Stomach (tissue), 9 donors: ENCODE measurements around the gene GADD45GIP1. TPM values are rescaled to one million over a fixed set of nuclear protein-coding genes. Genes with fewer than 3 reads are reported as not detected.

Source experiments
- DNase-seq, 2 donors: peaks; one replicate each; pipeline versions ENCODE4 v3.0.0 to v3.0.0-alpha.2; 2013 to 2019
- H3K27ac ChIP-seq, 5 donors: fragments of 200-600 bp in 4 of 5; sonication (generic) in 4 of 5; one replicate each; pipeline ENCODE4 v1.5.1; 2013 to 2019; ENCODE audit warnings: mild to moderate bottlenecking in 1 of 5, moderate library complexity in 1 of 5
- H3K27me3 ChIP-seq, 3 donors: fragments of 200-600 bp; sonication (generic); one replicate each; pipeline ENCODE4 v1.5.1; 2017 to 2019; ENCODE audit warnings: mixed run types in 1 of 3
- H3K36me3 ChIP-seq, 4 donors: fragments of 200-600 bp; sonication (generic); 1 replicate in 3 of 4; 2 replicates in 1 of 4; pipeline ENCODE4 v1.5.1; 2016 to 2019
- H3K4me1 ChIP-seq, 4 donors: fragments of 200-600 bp; sonication (generic); one replicate each; pipeline ENCODE4 v1.5.1; 2016 to 2019
- H3K4me3 ChIP-seq, 4 donors: fragments of 200-600 bp; sonication (generic) in 3 of 4; one replicate each; pipeline ENCODE4 v1.5.1; 2016 to 2019; ENCODE audit warnings: mild to moderate bottlenecking in 1 of 4
- H3K9me3 ChIP-seq, 4 donors: fragments of 200-600 bp; sonication (generic); one replicate each; pipeline ENCODE4 v1.5.1; 2016 to 2019
- EP300 ChIP-seq: sonication (generic); formaldehyde crosslinking; IDR thresholded peaks from one replicate; pipeline ENCODE4 v1.6.1; 2017; ENCODE audit warnings: antibody characterized with exemption
- POLR2A ChIP-seq, 4 donors: fragments of 450-650 bp; IDR thresholded peaks; one replicate each; pipeline ENCODE4 v1.6.1; 2016; ENCODE audit warnings: antibody characterized with exemption in 4 of 4, control low read depth in 2 of 4, mild to moderate bottlenecking in 1 of 4, moderate library complexity in 1 of 4
- POLR2AphosphoS5 ChIP-seq, 3 donors: sonication (generic); formaldehyde crosslinking; IDR thresholded peaks; one replicate each; pipeline ENCODE4 v1.6.1; 2016; ENCODE audit warnings: antibody characterized with exemption in 3 of 3
- WGBS, 5 donors: extraction: QIAGEN DNeasy Blood & Tissue Kit in 3 of 5; methylation state at CpG; one replicate each; pipeline versions ENCODE4 v1.1.5 to v1.1.7; 2013 to 2018; 5-methylcytosine and 5-hydroxymethylcytosine counted together
- intact Hi-C: fragments of 100-400 bp; cut with DNase I; formaldehyde crosslinking; loops from one replicate; pipeline ENCODE4 v1.15.1; 2023; ENCODE audit warnings: low total_unique reads
- polyA plus RNA-seq, 3 donors: library from polyadenylated mRNA; stranded (reverse); fragments of 200-250 nt; gene quantifications; one replicate each; pipeline ENCODE4 v1.2.3, GENCODE V29; 2013
- total RNA-seq, 5 donors: library from RNA; depleted of rRNA; stranded (reverse); fragments of >200 nt; gene quantifications; one replicate each; pipeline versions ENCODE4 v1.1.0 to v1.2.3, GENCODE V29; 2014 to 2016
- TF ChIP-seq, protein P1 (sequence below), 7 experiments: fragments of 450-650 bp in 4 of 7; fragments of 200-600 bp in 3 of 7; sonication (generic) in 3 of 7; IDR thresholded peaks; one replicate each; pipeline ENCODE4 v1.5.1; 2016 to 2019; ENCODE audit warnings: antibody characterized with exemption in 7 of 7, control low read depth in 2 of 7, mild to moderate bottlenecking in 1 of 7
- donor health status: healthy with polysubstance abuse.
- donor health status: Bipolar disorder and iron deficiency.
- donor health status: healthy.

Gene GADD45GIP1
- total and polyA plus RNA-seq, 8 donors: 1.8 to 93.3 (median 51.1) TPM

DNA sequence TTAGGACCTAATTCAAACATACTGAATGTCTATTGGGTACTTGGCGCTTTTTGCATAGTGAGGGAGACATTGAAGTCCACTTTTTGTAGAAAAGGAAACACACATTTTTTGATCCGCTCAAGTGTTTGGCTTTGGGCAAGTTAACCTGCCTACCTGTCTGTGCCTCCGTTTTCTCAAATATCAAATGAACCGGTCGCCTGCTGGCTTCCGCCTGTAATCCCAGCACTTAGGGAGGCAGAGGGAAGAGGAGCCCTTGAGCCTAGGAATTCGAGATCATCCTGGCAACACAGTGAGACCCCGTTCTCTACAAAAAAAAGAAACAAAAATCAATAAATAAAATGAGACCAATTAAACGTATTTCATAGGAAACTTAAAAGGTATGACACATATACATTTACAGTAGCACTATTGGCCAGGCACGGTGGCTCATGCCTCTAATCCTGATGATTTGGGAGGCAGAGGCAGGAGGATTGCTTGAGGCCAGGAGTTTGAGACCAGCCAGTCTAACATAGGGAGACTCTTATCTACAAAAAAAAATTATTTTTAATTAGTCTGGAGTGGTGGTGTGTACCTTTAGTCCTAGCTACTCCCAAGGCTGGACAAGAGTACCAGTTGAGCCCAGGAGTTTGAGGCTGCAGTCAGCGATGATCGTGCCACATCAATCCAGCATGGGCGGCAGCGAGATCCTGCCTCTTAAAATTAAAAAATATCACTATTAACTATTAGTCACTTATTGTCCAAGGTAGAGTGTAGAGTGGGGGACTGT lies 10.1 kb downstream of the GADD45GIP1 start:
- TF ChIP-seq POLR2A (IDR thresholded peaks at IDR 0.05) (no peak), POLR2AphosphoS5 (IDR thresholded peaks at IDR 0.05) (no peak), EP300 (no peak)
- TF ChIP-seq, protein P1, sequence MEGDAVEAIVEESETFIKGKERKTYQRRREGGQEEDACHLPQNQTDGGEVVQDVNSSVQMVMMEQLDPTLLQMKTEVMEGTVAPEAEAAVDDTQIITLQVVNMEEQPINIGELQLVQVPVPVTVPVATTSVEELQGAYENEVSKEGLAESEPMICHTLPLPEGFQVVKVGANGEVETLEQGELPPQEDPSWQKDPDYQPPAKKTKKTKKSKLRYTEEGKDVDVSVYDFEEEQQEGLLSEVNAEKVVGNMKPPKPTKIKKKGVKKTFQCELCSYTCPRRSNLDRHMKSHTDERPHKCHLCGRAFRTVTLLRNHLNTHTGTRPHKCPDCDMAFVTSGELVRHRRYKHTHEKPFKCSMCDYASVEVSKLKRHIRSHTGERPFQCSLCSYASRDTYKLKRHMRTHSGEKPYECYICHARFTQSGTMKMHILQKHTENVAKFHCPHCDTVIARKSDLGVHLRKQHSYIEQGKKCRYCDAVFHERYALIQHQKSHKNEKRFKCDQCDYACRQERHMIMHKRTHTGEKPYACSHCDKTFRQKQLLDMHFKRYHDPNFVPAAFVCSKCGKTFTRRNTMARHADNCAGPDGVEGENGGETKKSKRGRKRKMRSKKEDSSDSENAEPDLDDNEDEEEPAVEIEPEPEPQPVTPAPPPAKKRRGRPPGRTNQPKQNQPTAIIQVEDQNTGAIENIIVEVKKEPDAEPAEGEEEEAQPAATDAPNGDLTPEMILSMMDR (IDR thresholded peaks at IDR 0.05): no peak
- DNase-seq: no peak
- Histone ChIP-seq H3K9me3 (no peaks in the 10 kb centered on the region), H3K27ac (peak overlapping the region in 4 of 5 donors; percentile 96 to 99 (median 98)), H3K27me3 (no peaks in the 10 kb centered on the region), H3K4me1 (peaks cover 21 to 61% (median 56%) of the 10 kb centered on the region in 4 donors), H3K4me3 (peak overlapping the region; percentile 82 to 99 (median 88)), H3K36me3 (peaks cover 75 to 78% (median 76%) of the 10 kb centered on the region in 4 donors)
- 42 to 53% (median 45%) methylated on average over 14 of the region's 14 CpGs for WGBS, 5 donors
- intact Hi-C loops: no loop called here

DNA sequence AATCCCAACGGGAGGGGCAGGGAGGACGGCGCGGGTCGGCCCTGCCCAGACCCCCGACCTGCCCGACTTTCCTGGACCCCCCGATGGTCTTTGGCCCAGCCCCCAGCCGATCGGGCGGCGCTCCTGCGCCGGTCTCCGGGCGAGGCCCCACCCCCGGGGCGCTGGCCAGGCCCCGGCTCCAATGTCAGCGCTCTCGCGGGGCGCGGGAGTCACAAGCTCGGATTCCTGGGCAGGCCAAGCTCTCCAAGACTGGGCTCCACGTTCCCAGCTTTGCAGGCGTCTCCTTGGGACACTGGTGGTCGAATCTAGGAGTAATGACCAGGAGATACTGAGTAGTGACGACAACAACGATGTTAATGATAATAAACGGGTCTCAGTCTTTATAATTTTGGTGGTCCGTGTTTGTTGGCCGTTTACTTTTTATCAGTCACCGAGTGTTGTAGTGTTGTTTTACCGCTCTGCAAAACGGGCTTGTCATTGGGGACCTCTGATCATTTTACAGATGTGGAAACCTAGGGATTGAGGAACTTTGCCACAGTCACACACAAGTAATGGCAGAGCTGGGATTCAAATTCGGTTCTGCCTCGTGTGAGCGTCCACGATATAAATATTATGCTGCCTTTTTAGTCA lies 10.8 kb downstream of the GADD45GIP1 start:
- TF ChIP-seq, protein P1 (IDR thresholded peaks at IDR 0.05): no peak
- TF ChIP-seq POLR2A (IDR thresholded peaks at IDR 0.05) (no peak), POLR2AphosphoS5 (IDR thresholded peaks at IDR 0.05) (no peak), EP300 (no peak)
- no peaks in the 10 kb centered on the region for H3K27me3 ChIP-seq
- H3K27ac ChIP-seq: peak overlapping the region; percentile 95 to 99 (median 97)
- WGBS, 5 donors: 0 to 1% (median 0%) methylated on average over 14 to 40 of the region's 40 CpGs
- H3K9me3 ChIP-seq: no peaks in the 10 kb centered on the region
- H3K36me3 ChIP-seq: peaks cover 75 to 78% (median 76%) of the 10 kb centered on the region in 4 donors
- DNase-seq: peak; percentile 77 to 91
- intact Hi-C loops: no loop called here
- H3K4me1 ChIP-seq: peaks cover 26 to 68% (median 63%) of the 10 kb centered on the region in 4 donors
- H3K4me3 ChIP-seq: peak overlapping the region; percentile 82 to 99 (median 88)

DNA sequence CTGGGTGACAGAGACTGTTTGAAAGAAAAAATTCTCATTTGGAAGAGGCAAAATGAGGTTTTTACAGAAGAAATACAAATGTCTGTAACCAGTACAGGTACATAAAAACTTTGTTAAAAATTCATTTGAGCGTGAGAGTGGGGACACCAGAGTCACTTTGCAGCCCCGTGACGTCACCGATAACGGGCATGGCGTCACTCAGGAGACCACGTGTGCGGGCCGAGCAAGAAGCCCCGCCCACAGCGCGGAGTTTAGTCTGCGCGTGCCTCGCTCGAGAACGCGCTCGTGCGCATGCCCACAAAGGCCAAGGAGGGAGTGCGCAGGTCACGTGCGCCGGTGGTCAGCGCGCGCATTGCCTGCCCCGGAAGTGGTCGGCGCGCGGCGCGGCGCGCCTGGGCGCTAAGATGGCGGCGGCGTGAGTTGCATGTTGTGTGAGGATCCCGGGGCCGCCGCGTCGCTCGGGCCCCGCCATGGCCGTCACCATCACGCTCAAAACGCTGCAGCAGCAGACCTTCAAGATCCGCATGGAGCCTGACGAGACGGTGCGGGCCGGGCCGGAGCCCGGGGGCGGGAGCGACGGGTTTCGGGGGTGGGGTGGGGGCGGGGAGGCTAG lies 11.4 kb downstream of the GADD45GIP1 start, which contains the start of gene RAD23A:
Gene RAD23A (plus strand): TSS at position 384 of the 613 bp plus-strand sequence. CDS start 87 bp downstream, at position 471.
- peaks cover 75 to 78% (median 76%) of the 10 kb centered on the region in 4 donors for H3K36me3 ChIP-seq
- no peaks in the 10 kb centered on the region for H3K9me3 ChIP-seq
- peak within 1 kb of the TSS; percentile 95 to 99 (median 97) for H3K27ac ChIP-seq
- peaks cover 32 to 75% (median 69%) of the 10 kb centered on the region in 4 donors for H3K4me1 ChIP-seq
- peak; percentile 99 to 100 for DNase-seq
- TF ChIP-seq, protein P1 (IDR thresholded peaks at IDR 0.05): peak in 1 of 7 experiments; percentile 6
- TF ChIP-seq POLR2A (IDR thresholded peaks at IDR 0.05) (peak in 2 of 4 donors; percentile 36 to 74), POLR2AphosphoS5 (IDR thresholded peaks at IDR 0.05) (peak; percentile 97 to 100 (median 99)), EP300 (no peak)
- WGBS, 5 donors: 0 to 1% (median 1%) methylated on average over 25 to 62 of the region's 62 CpGs
- peak within 1 kb of the TSS; percentile 82 to 99 (median 88) for H3K4me3 ChIP-seq
- H3K27me3 ChIP-seq: no peaks in the 10 kb centered on the region
- intact Hi-C loops: no loop called here

DNA sequence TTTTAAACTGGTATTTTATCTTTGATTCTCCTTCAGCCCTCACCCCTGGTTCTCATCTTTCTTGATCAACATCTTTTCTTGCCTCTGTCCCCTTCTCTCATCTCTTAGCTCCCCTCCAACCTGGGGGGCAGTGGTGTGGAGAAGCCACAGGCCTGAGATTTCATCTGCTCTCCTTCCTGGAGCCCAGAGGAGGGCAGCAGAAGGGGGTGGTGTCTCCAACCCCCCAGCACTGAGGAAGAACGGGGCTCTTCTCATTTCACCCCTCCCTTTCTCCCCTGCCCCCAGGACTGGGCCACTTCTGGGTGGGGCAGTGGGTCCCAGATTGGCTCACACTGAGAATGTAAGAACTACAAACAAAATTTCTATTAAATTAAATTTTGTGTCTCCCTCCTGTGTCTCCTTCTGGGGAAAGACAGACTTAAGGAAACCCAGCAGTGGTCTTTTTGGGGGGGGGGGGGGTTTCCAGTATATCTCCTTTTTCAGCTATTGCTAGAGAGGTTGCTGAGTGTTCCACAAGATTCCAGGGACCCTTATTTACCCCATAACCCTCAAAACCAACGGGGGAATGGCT lies 12.8 kb downstream of the GADD45GIP1 start:
- 56 to 72% (median 65%) methylated on average over 2 of the region's 2 CpGs for WGBS, 5 donors
- peak overlapping the region in 4 of 5 donors; percentile 96 to 99 (median 98) for H3K27ac ChIP-seq
- peaks cover 72 to 75% (median 74%) of the 10 kb centered on the region in 4 donors for H3K36me3 ChIP-seq
- DNase-seq: no peak
- H3K4me1 ChIP-seq: peaks cover 43 to 89% (median 83%) of the 10 kb centered on the region in 4 donors
- peak overlapping the region in 1 of 4 donors; percentile 83 for H3K4me3 ChIP-seq
- H3K9me3 ChIP-seq: no peaks in the 10 kb centered on the region
- H3K27me3 ChIP-seq: no peaks in the 10 kb centered on the region
- no peak for TF ChIP-seq EP300
- TF ChIP-seq, protein P1 (IDR thresholded peaks at IDR 0.05): no peak
- no peak for TF ChIP-seq POLR2A (IDR thresholded peaks at IDR 0.05)
- no peak for TF ChIP-seq POLR2AphosphoS5 (IDR thresholded peaks at IDR 0.05)
- intact Hi-C loops: no loop called here
